OCI-LY7 (cell line): ENCODE results near the gene ZBTB7A. TPM values are rescaled to one million over a fixed set of nuclear protein-coding genes. Genes with fewer than 3 reads are reported as not detected.

Experiments
- BruUV-seq: library from RNA; stranded (reverse); fragments of 400-500 nt; replicated peaks from 2 replicates; lab custom pipeline; 2021; lab: Mats Ljungman, UMichigan
- CTCF ChIA-PET: fragments of 300-600 bp; sonication (Branson Sonifier 250); formaldehyde crosslinking; loops from one replicate; lab custom pipeline; 2022; ENCODE audit warnings: antibody characterized with exemption; ENCODE audit not compliant: unreplicated experiment; lab: Charles Lee
- POLR2A ChIA-PET: fragments of 300-600 bp; sonication (Branson Sonifier 250); formaldehyde crosslinking; loops from one replicate; lab custom pipeline; 2022; ENCODE audit warnings: antibody characterized with exemption; lab: Charles Lee
- DNase-seq: peaks from one replicate; pipeline ENCODE4 v3.0.0-alpha.2; 2015; ENCODE audit warnings: low spot score
- H2AFZ ChIP-seq: fragments of 200-600 bp; sonication (generic), shearing (Covaris generic); 2 replicates; pipeline ENCODE4 v1.6.1; 2014; ENCODE audit warnings: mild to moderate bottlenecking, antibody characterized with exemption, low read length, moderate library complexity
- H3K27ac ChIP-seq: fragments of 200-600 bp; sonication (generic); 2 replicates; pipeline ENCODE4 v1.5.1; 2014; ENCODE audit warnings: mixed run types, low read depth, mild to moderate bottlenecking, moderate library complexity, low read length, inconsistent platforms; ENCODE audit not compliant: poor library complexity, severe bottlenecking
- H3K36me3 ChIP-seq: fragments of 200-600 bp; sonication (generic); 2 replicates; pipeline ENCODE4 v1.6.1; 2014; ENCODE audit warnings: mild to moderate bottlenecking, antibody characterized with exemption, low read length, moderate library complexity, mixed read lengths; ENCODE audit not compliant: insufficient read depth
- H3K4me1 ChIP-seq: fragments of 200-600 bp; sonication (generic); 2 replicates; pipeline ENCODE4 v1.5.1; 2014; ENCODE audit warnings: mild to moderate bottlenecking, low read length; ENCODE audit not compliant: insufficient read depth, poor library complexity, severe bottlenecking
- H3K4me2 ChIP-seq: fragments of 200-600 bp; sonication (generic); 2 replicates; pipeline ENCODE4 v1.6.1; 2014; ENCODE audit warnings: mild to moderate bottlenecking, low read length
- H3K4me3 ChIP-seq: fragments of 200-600 bp; sonication (generic); 2 replicates; pipeline ENCODE4 v1.5.1; 2014; ENCODE audit warnings: mild to moderate bottlenecking, low read depth, low read length; ENCODE audit not compliant: poor library complexity, severe bottlenecking
- H3K79me2 ChIP-seq: fragments of 200-600 bp; sonication (generic); 2 replicates; pipeline ENCODE4 v1.6.1; 2016; ENCODE audit warnings: low read depth, mild to moderate bottlenecking, low read length, moderate library complexity, mixed read lengths; ENCODE audit not compliant: insufficient read depth
- H3K9me2 ChIP-seq: fragments of 200-600 bp; sonication (generic); 2 replicates; pipeline ENCODE4 v1.6.1; 2016; ENCODE audit warnings: mild to moderate bottlenecking, low read length, mixed read lengths; ENCODE audit not compliant: insufficient read depth
- H3K9me3 ChIP-seq: fragments of 200-600 bp; sonication (generic); 2 replicates; pipeline ENCODE4 v1.6.1; 2014; ENCODE audit warnings: mild to moderate bottlenecking, mixed run types, low read length, mixed read lengths
- H4K20me1 ChIP-seq: fragments of 200-600 bp; sonication (generic); 2 replicates; pipeline ENCODE4 v1.6.1; 2014; ENCODE audit warnings: mild to moderate bottlenecking, antibody characterized with exemption, low read length, moderate library complexity, mixed read lengths; ENCODE audit not compliant: insufficient read depth
- CTCF ChIP-seq: fragments of 200-600 bp; sonication (generic); conservative IDR thresholded peaks from 2 replicates; pipeline ENCODE4 v1.5.1; 2014; ENCODE audit warnings: mild to moderate bottlenecking, antibody characterized with exemption, low read length, moderate library complexity, mixed read lengths
- EZH2phosphoT487 ChIP-seq: fragments of 200-600 bp; sonication (generic); IDR thresholded peaks from 2 replicates; pipeline ENCODE4 v1.6.1; 2018; ENCODE audit warnings: low read depth, borderline replicate concordance, mild to moderate bottlenecking, mixed run types, antibody characterized with exemption, low read length, moderate library complexity, mixed read lengths
- intact Hi-C: fragments of 100-400 bp; cut with micrococcal nuclease; formaldehyde crosslinking; loops from one replicate; pipeline ENCODE4 v1.10.0; 2022; ENCODE audit not compliant: unreplicated experiment
- total RNA-seq, 2 experiments: library from RNA; depleted of rRNA in 1 of 2; stranded (reverse); fragments of >200 nt in 1 of 2; shearing (Covaris generic) in 1 of 2; gene quantifications; 2 replicates each; pipeline ENCODE4 v1.2.3, GENCODE V29; 2014 to 2022

ZBTB7A gene
- total RNA-seq, 2 experiments from 2014 or later, result 17.2 to 29.3 TPM

- POLR2A ChIA-PET, result no interaction called here
- Histone ChIP-seq H3K4me1 (peaks cover 24% of the 10 kb centered on the region), H3K79me2 (no peaks in the 10 kb centered on the region), H4K20me1 (no peaks in the 10 kb centered on the region), H3K9me2 (no peaks in the 10 kb centered on the region), H3K4me3 (no peak overlapping the region), H2AFZ (no peak overlapping the region), H3K4me2 (no peak overlapping the region), H3K36me3 (peaks cover 85% of the 10 kb centered on the region), H3K27ac (no peak overlapping the region), H3K9me3 (no peaks in the 10 kb centered on the region)
- no peak for TF ChIP-seq EZH2phosphoT487
- TF ChIP-seq CTCF, result no peak
- intact Hi-C loops, result loop anchor here (2.0 kb wide), 1 partner anchor 47 kb away; the partner anchor contains the start of gene ZBTB7A
- no TSS peak for BruUV-seq
- no peak for DNase-seq
- CTCF ChIA-PET, result no interaction called here
Measured at GRCh38 chr19:4113398-4114088, 46.8 kb upstream of the ZBTB7A start.

GRCh38 chr19:4112367-4112766, 45.7 kb upstream of the ZBTB7A start:
- POLR2A ChIA-PET, result no interaction called here
- H3K27ac ChIP-seq, result no peak overlapping the region
- H3K9me3 ChIP-seq, result no peaks in the 10 kb centered on the region
- no peak for DNase-seq
- H3K79me2 ChIP-seq, result no peaks in the 10 kb centered on the region
- CTCF ChIA-PET, result no interaction called here
- no peak overlapping the region for H3K4me2 ChIP-seq
- no peak overlapping the region for H3K4me3 ChIP-seq
- no peak overlapping the region for H2AFZ ChIP-seq
- no TSS peak for BruUV-seq
- H3K36me3 ChIP-seq, result peaks cover 86% of the 10 kb centered on the region
- no peaks in the 10 kb centered on the region for H3K9me2 ChIP-seq
- H4K20me1 ChIP-seq, result no peaks in the 10 kb centered on the region
- intact Hi-C loops, result no loop called here
- TF ChIP-seq EZH2phosphoT487 (no peak), CTCF (no peak)
- H3K4me1 ChIP-seq, result peaks cover 24% of the 10 kb centered on the region

- ChIA-PET CTCF (no interaction called here), POLR2A (interaction anchor here (0.7 kb wide), 1 partner anchor 9 kb away, joined by 3 read pairs; no protein-coding TSS in a partner anchor)
- Histone ChIP-seq H3K36me3 (peaks cover 83% of the 10 kb centered on the region), H4K20me1 (no peaks in the 10 kb centered on the region), H2AFZ (no peak overlapping the region), H3K9me3 (no peaks in the 10 kb centered on the region), H3K4me3 (no peak overlapping the region), H3K4me1 (peaks cover 3% of the 10 kb centered on the region), H3K4me2 (no peak overlapping the region), H3K79me2 (no peaks in the 10 kb centered on the region), H3K9me2 (no peaks in the 10 kb centered on the region), H3K27ac (no peak overlapping the region)
- BruUV-seq, result no TSS peak
- DNase-seq, result no peak
- intact Hi-C loops, result no loop called here
- TF ChIP-seq EZH2phosphoT487 (no peak), CTCF (no peak)
Measured at GRCh38 chr19:4109626-4109945, 42.9 kb upstream of the ZBTB7A start.
